HepG2 (cell line): Measurements from ENCODE around the gene BBS9. TPM values are rescaled to one million over a fixed set of nuclear protein-coding genes. Genes with fewer than 3 reads are reported as not detected.

Source experiments
- ATAC-seq: fragments of 200-7000 bp; cut with Tn5 transposase; 3 replicates; pipeline ENCODE4 v1.9.1; 2020; ENCODE audit warnings: mild to moderate bottlenecking, moderate library complexity
- BruUV-seq: library from RNA; stranded (reverse); fragments of 400-500 nt; replicated peaks from 2 replicates; lab custom pipeline; 2021; lab: Mats Ljungman, UMichigan
- CTCF ChIA-PET: fragments of 300-600 bp; formaldehyde crosslinking; extraction: SDS; loops from one replicate; lab custom pipeline; 2021; ENCODE audit warnings: low total read pairs, inconsistent platforms, low intra/inter-chr PET ratio; lab: Yijun Ruan, JAX
- POLR2A ChIA-PET: fragments of 350-600 bp; sonication (Branson Sonifier 250); formaldehyde crosslinking; loops from one replicate; lab custom pipeline; 2020; ENCODE audit warnings: antibody characterized with exemption, inconsistent platforms; lab: Yijun Ruan, JAX
- DNase-seq: peaks from one replicate; pipeline ENCODE4 v3.0.0-alpha.2; 2015; ENCODE audit warnings: low spot score
- FAIRE-seq: peaks from 3 replicates; lab custom pipeline; 2011; peaks lifted over from hg19 to GRCh38; lab: Jason Lieb, UNC
- H2AFZ ChIP-seq: one replicate; pipeline ENCODE4 v1.6.1; 2011; ENCODE audit warnings: low read length, inconsistent platforms
- H3K27ac ChIP-seq: fragments of 300-600 bp; 3 replicates; pipeline ENCODE4 v1.8.0; 2011; ENCODE audit warnings: mixed run types, mild to moderate bottlenecking, mixed read lengths, low read length, inconsistent platforms; ENCODE audit not compliant: insufficient read depth; ENCODE audit errors: extremely low read length
- H3K27me3 ChIP-seq, 2 experiments: fragments of 200-600 bp in 1 of 2; 2 replicates in 1 of 2; 3 replicates in 1 of 2; pipeline versions ENCODE4 v1.6.0 to v1.8.0; 2011; ENCODE audit warnings: low read length in 2 of 2, mild to moderate bottlenecking in 2 of 2, moderate library complexity in 2 of 2, inconsistent platforms in 1 of 2; ENCODE audit not compliant: insufficient read depth in 2 of 2, control insufficient read depth in 1 of 2
- H3K36me3 ChIP-seq, 2 experiments: fragments of 200-600 bp in 1 of 2; replicated peaks in 1 of 2; 2 replicates in 1 of 2; 3 replicates in 1 of 2; pipeline versions ENCODE4 v1.5.1 to v1.8.0; 2011; ENCODE audit warnings: low read length in 2 of 2, inconsistent platforms in 1 of 2; ENCODE audit not compliant: insufficient read depth in 2 of 2, control insufficient read depth in 1 of 2
- H3K4me1 ChIP-seq: 2 replicates; pipeline ENCODE4 v1.5.1; 2012; ENCODE audit warnings: low read length, inconsistent platforms; ENCODE audit not compliant: insufficient read depth
- H3K4me2 ChIP-seq: 2 replicates; pipeline ENCODE4 v1.6.0; 2011; ENCODE audit warnings: low read depth, low read length, inconsistent platforms
- H3K4me3 ChIP-seq, 3 experiments: fragments of 200-600 bp in 1 of 3; sonication (generic), shearing (Covaris generic) in 1 of 3; replicated peaks in 1 of 3; 2 replicates each; pipeline ENCODE4 v1.5.1; 2011 to 2016; ENCODE audit warnings: low read length in 3 of 3, inconsistent platforms in 2 of 3, low read depth in 2 of 3, mild to moderate bottlenecking in 2 of 3, control low read depth in 1 of 3, mixed read lengths in 1 of 3; ENCODE audit not compliant: insufficient read depth in 1 of 3
- H3K79me2 ChIP-seq: one replicate; pipeline ENCODE4 v1.6.1; 2011; ENCODE audit warnings: low read length, inconsistent platforms; ENCODE audit not compliant: insufficient read depth
- H3K9ac ChIP-seq: 2 replicates; pipeline ENCODE4 v1.6.0; 2011; ENCODE audit warnings: mild to moderate bottlenecking, low read depth, low read length, inconsistent platforms; ENCODE audit not compliant: insufficient read depth
- H3K9me3 ChIP-seq: 2 replicates; pipeline ENCODE4 v1.5.1; 2012; ENCODE audit warnings: mild to moderate bottlenecking, low read length
- H4K20me1 ChIP-seq: 2 replicates; pipeline ENCODE4 v1.6.0; 2011; ENCODE audit warnings: inconsistent platforms, mild to moderate bottlenecking, low read length, moderate library complexity; ENCODE audit not compliant: insufficient read depth
- ADNP ChIP-seq: sonication (generic); formaldehyde crosslinking; IDR thresholded peaks from 2 replicates; pipeline ENCODE4 v1.4.0; 2020; ENCODE audit warnings: missing genetic modification reagents
- ELK4 ChIP-seq: sonication (generic); formaldehyde crosslinking; IDR thresholded peaks from 2 replicates; pipeline ENCODE4 v1.9.0; 2021; ENCODE audit warnings: missing genetic modification reagents, borderline replicate concordance
- ERF ChIP-seq: IDR thresholded peaks from 2 replicates; pipeline ENCODE4 v1.6.1; 2018; ENCODE audit warnings: missing biosample characterization, missing genetic modification reagents
- NR1H2 ChIP-seq: sonication (generic); formaldehyde crosslinking; IDR thresholded peaks from 2 replicates; pipeline ENCODE4 v1.8.1; 2022; ENCODE audit warnings: low read depth, missing genetic modification reagents, borderline replicate concordance
- ONECUT2 ChIP-seq: sonication (generic); formaldehyde crosslinking; IDR thresholded peaks from 2 replicates; pipeline ENCODE4 v1.4.0; 2020; ENCODE audit warnings: missing genetic modification reagents
- PRPF4 ChIP-seq: fragments of 200-400 bp; formaldehyde crosslinking; IDR thresholded peaks from 2 replicates; pipeline ENCODE4 v1.6.1; 2016; ENCODE audit warnings: low read length, low read depth; ENCODE audit not compliant: poor library complexity, severe bottlenecking
- SRY ChIP-seq: sonication (generic); formaldehyde crosslinking; IDR thresholded peaks from 2 replicates; pipeline ENCODE4 v1.8.0; 2022; ENCODE audit warnings: mild to moderate bottlenecking, missing genetic modification reagents
- ZFP91 ChIP-seq: sonication (generic); formaldehyde crosslinking; IDR thresholded peaks from 2 replicates; pipeline ENCODE4 v1.9.0; 2022; ENCODE audit warnings: missing genetic modification reagents, mild to moderate bottlenecking, borderline replicate concordance
- ZMYM2 ChIP-seq: sonication (generic); formaldehyde crosslinking; IDR thresholded peaks from 2 replicates; pipeline ENCODE4 v1.8.0; 2022; ENCODE audit warnings: mild to moderate bottlenecking, missing genetic modification reagents
- WGBS: methylation state at CpG from one replicate; pipeline ENCODE4 v1.1.6; 2017; ENCODE audit warnings: low lambda C conversion rate; 5-methylcytosine and 5-hydroxymethylcytosine counted together
- in situ Hi-C: cut with HindIII; loops from 2 replicates; pipeline ENCODE4 v1.10.0; 2017; ENCODE audit warnings: low pct_unique_long_range_greater_than_20kb; ENCODE audit not compliant: extremely low pct_ligation_motif_present
- intact Hi-C: fragments of 100-400 bp; cut with micrococcal nuclease; formaldehyde crosslinking; loops from one replicate; pipeline ENCODE4 v1.10.0; 2022; ENCODE audit not compliant: unreplicated experiment
- polyA plus RNA-seq, 8 experiments: library from polyadenylated mRNA; depleted of rRNA in 3 of 8; stranded (reverse) in 7 of 8; unstranded in 1 of 8; fragments of >200 nt; fragmentation: Illumina TruSeq in 4 of 8; extraction: Trizol in 4 of 8; gene quantifications; 2 replicates each; pipeline versions ENCODE4 v1.2.1 to v1.2.3, GENCODE V29; 2011 to 2016; ENCODE audit warnings: low read depth in 4 of 8, missing spikeins in 1 of 8, mixed read lengths in 1 of 8; ENCODE audit not compliant: insufficient read depth in 1 of 8
- total RNA-seq, 5 experiments: library from RNA; depleted of rRNA; stranded (reverse); fragments of >200 nt; fragmentation: Illumina TruSeq; extraction: Trizol; gene quantifications; 2 replicates each; pipeline ENCODE4 v1.2.3, GENCODE V29; 2016; ENCODE audit warnings: low read depth in 1 of 5
- TF ChIP-seq, protein P1 (sequence below): sonication (generic); formaldehyde crosslinking; IDR thresholded peaks from 2 replicates; pipeline ENCODE4 v1.8.0; 2022; ENCODE audit warnings: low read depth, missing genetic modification reagents

The BBS9 gene
- total and polyA plus RNA-seq, 2 of the 13 experiments (the other 11 are each of a cell fraction or from before 2014, with no cell fraction given) = 5.1 to 7.8 TPM

GRCh38 chr7:33531888-33532287 is 402.5 kb downstream of the BBS9 start:
- CTCF ChIA-PET = no interaction called here
- no peak for FAIRE-seq
- POLR2A ChIA-PET = no interaction called here
- H3K27ac ChIP-seq = no peak overlapping the region
- WGBS = 44% methylated on average over 3 of the region's 4 CpGs
- no peak overlapping the region for H3K4me3 ChIP-seq
- intact Hi-C loops = no loop called here
- no peak for TF ChIP-seq ERF (CRISPR knock-in tag)
- no peak for TF ChIP-seq ADNP
- no peak for TF ChIP-seq ONECUT2 (CRISPR knock-in tag)
- TF ChIP-seq, all 625 proteins: peak for 0
- DNase-seq = no peak
- ATAC-seq = no peak
- Histone ChIP-seq H3K9me3 (no peaks in the 10 kb centered on the region), H3K4me2 (no peak overlapping the region), H4K20me1 (no peaks in the 10 kb centered on the region), H3K4me1 (no peaks in the 10 kb centered on the region), H3K79me2 (no peaks in the 10 kb centered on the region), H3K27me3 (no peaks in the 10 kb centered on the region), H3K36me3 (no peaks in the 10 kb centered on the region), H2AFZ (no peak overlapping the region), H3K9ac (no peak overlapping the region)
- BruUV-seq = no TSS peak
- in situ Hi-C loops = no loop called here

GRCh38 chr7:33534833-33535232 is 405.5 kb downstream of the BBS9 start:
- H3K4me2 ChIP-seq = no peak overlapping the region
- no peaks in the 10 kb centered on the region; the same call in 1 of the 2 replicates for H3K9me3 ChIP-seq
- FAIRE-seq (no peak), ATAC-seq (no peak), DNase-seq (no peak)
- H3K36me3 ChIP-seq = no peaks in the 10 kb centered on the region
- no peaks in the 10 kb centered on the region for H4K20me1 ChIP-seq
- POLR2A ChIA-PET = no interaction called here
- H2AFZ ChIP-seq = no peak overlapping the region
- no TSS peak for BruUV-seq
- no peak overlapping the region for H3K9ac ChIP-seq
- WGBS = 68% methylated on average over 1 of the region's 1 CpG
- TF ChIP-seq ELK4 (CRISPR knock-in tag) = no peak
- no peak for TF ChIP-seq SRY (CRISPR knock-in tag)
- no peak for TF ChIP-seq PRPF4
- no peak for TF ChIP-seq ZMYM2 (CRISPR knock-in tag)
- TF ChIP-seq, protein P1, sequence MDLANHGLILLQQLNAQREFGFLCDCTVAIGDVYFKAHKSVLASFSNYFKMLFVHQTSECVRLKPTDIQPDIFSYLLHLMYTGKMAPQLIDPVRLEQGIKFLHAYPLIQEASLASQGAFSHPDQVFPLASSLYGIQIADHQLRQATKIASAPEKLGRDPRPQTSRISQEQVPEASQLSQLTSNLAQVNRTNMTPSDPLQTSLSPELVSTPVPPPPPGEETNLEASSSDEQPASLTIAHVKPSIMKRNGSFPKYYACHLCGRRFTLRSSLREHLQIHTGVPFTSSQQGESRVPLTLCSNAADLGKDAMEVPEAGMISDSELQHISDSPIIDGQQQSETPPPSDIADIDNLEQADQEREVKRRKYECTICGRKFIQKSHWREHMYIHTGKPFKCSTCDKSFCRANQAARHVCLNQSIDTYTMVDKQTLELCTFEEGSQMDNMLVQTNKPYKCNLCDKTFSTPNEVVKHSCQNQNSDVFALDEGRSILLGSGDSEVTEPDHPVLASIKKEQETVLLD (CRISPR knock-in tag) = no peak
- no peak for TF ChIP-seq NR1H2 (CRISPR knock-in tag)
- TF ChIP-seq ZFP91 = no peak
- TF ChIP-seq, all 625 proteins: peak for 0
- intact Hi-C loops = no loop called here
- CTCF ChIA-PET = no interaction called here
- in situ Hi-C loops = no loop called here
- no peaks in the 10 kb centered on the region for H3K4me1 ChIP-seq
- H3K27ac ChIP-seq = no peak overlapping the region
- H3K4me3 ChIP-seq = no peak overlapping the region
- H3K27me3 ChIP-seq = no peaks in the 10 kb centered on the region
- H3K79me2 ChIP-seq = no peaks in the 10 kb centered on the region
